Uterus (tissue), 4 donors: Measurements from ENCODE around the gene HOXC5. TPM values are rescaled to one million over a fixed set of nuclear protein-coding genes. Genes with fewer than 3 reads are reported as not detected.

Source experiments
- DNase-seq, 2 donors: peaks; one replicate each; pipeline ENCODE4 v3.0.0-alpha.2; 2019 to 2020
- H3K27ac ChIP-seq, 2 donors: fragments of 200-600 bp; sonication (generic); 1 replicate in 1 of 2; 2 replicates in 1 of 2; pipeline ENCODE4 v1.5.1; 2016 to 2018
- H3K27me3 ChIP-seq, 2 donors: fragments of 200-600 bp; sonication (generic); one replicate each; pipeline ENCODE4 v1.5.1; 2018 to 2019; ENCODE audit warnings: control low read depth in 1 of 2
- H3K36me3 ChIP-seq, 2 donors: fragments of 200-600 bp; sonication (generic); one replicate each; pipeline ENCODE4 v1.5.1; 2019; ENCODE audit warnings: control low read depth in 1 of 2
- H3K4me1 ChIP-seq, 2 donors: fragments of 200-600 bp; sonication (generic); one replicate each; pipeline ENCODE4 v1.5.1; 2018 to 2019; ENCODE audit warnings: control low read depth in 1 of 2
- H3K4me3 ChIP-seq, 2 donors: fragments of 200-600 bp; sonication (generic); 1 replicate in 1 of 2; 2 replicates in 1 of 2; pipeline ENCODE4 v1.5.1; 2018 to 2019; ENCODE audit warnings: mild to moderate bottlenecking in 1 of 2
- H3K9me3 ChIP-seq, 2 donors: fragments of 200-600 bp; sonication (generic); one replicate each; pipeline ENCODE4 v1.5.1; 2019; ENCODE audit warnings: control low read depth in 1 of 2
- CTCF ChIP-seq, 4 experiments: fragments of 200-600 bp in 2 of 4; fragments of 450-650 bp in 2 of 4; sonication (generic) in 2 of 4; IDR thresholded peaks; one replicate each; pipeline ENCODE4 v1.5.1; 2016 to 2019; ENCODE audit warnings: antibody characterized with exemption in 4 of 4, mild to moderate bottlenecking in 2 of 4, moderate library complexity in 1 of 4
- POLR2A ChIP-seq, 2 donors: fragments of 450-650 bp; IDR thresholded peaks; one replicate each; pipeline ENCODE4 v1.6.1; 2016; ENCODE audit warnings: antibody characterized with exemption in 2 of 2, mild to moderate bottlenecking in 1 of 2, moderate library complexity in 1 of 2
- intact Hi-C: fragments of 100-400 bp; cut with DNase I; formaldehyde crosslinking; loops from one replicate; pipeline ENCODE4 v1.15.1; 2023; ENCODE audit warnings: low total_unique reads
- total RNA-seq, 4 donors: library from RNA; depleted of rRNA in 3 of 4; stranded (reverse); fragments of >200 nt in 3 of 4; gene quantifications; one replicate each; pipeline versions ENCODE4 v1.1.0 to v1.2.4, GENCODE V29; 2014 to 2023
- donor health status: DM: yes; HTN: yes; CAD: no.

Gene HOXC5
- total RNA-seq, 4 donors from 2014 or later = 3.5 to 10.2 TPM; not detected in 2

GRCh38 chr12:54048406-54049093 lies 15.7 kb downstream of the HOXC5 start:
- Histone ChIP-seq H3K9me3 (no peaks in the 10 kb centered on the region), H3K27ac (no peak overlapping the region), H3K4me1 (peaks cover 0 to 12% of the 10 kb centered on the region in 2 donors), H3K36me3 (no peaks in the 10 kb centered on the region), H3K27me3 (peaks cover 0 to 56% of the 10 kb centered on the region in 2 donors), H3K4me3 (no peak overlapping the region)
- TF ChIP-seq POLR2A (IDR thresholded peaks at IDR 0.05) (no peak), CTCF (IDR thresholded peaks at IDR 0.05) (no peak)
- intact Hi-C loops = no loop called here
- DNase-seq = no peak

- Histone ChIP-seq H3K4me3 (no peak overlapping the region), H3K36me3 (no peaks in the 10 kb centered on the region), H3K27me3 (peaks cover 0 to 56% of the 10 kb centered on the region in 2 donors), H3K27ac (no peak overlapping the region), H3K4me1 (peaks cover 0 to 8% of the 10 kb centered on the region in 2 donors), H3K9me3 (no peaks in the 10 kb centered on the region)
- TF ChIP-seq POLR2A (IDR thresholded peaks at IDR 0.05) (no peak), CTCF (IDR thresholded peaks at IDR 0.05) (no peak)
- DNase-seq = no peak
- intact Hi-C loops = no loop called here
Observed at GRCh38 chr12:54049108-54049507, 16.3 kb downstream of the HOXC5 start.

GRCh38 chr12:54050482-54050810 lies 17.6 kb downstream of the HOXC5 start:
- Histone ChIP-seq H3K9me3 (no peaks in the 10 kb centered on the region), H3K4me3 (no peak overlapping the region), H3K36me3 (no peaks in the 10 kb centered on the region), H3K4me1 (peaks cover 0 to 7% of the 10 kb centered on the region in 2 donors), H3K27me3 (peaks cover 0 to 46% of the 10 kb centered on the region in 2 donors), H3K27ac (no peak overlapping the region)
- intact Hi-C loops = no loop called here
- DNase-seq = no peak
- TF ChIP-seq POLR2A (IDR thresholded peaks at IDR 0.05) (no peak), CTCF (IDR thresholded peaks at IDR 0.05) (no peak)

- H3K27ac ChIP-seq = no peak overlapping the region
- DNase-seq = no peak
- H3K36me3 ChIP-seq = no peaks in the 10 kb centered on the region
- peaks cover 0 to 7% of the 10 kb centered on the region in 2 donors for H3K4me1 ChIP-seq
- intact Hi-C loops = no loop called here
- H3K4me3 ChIP-seq = no peak overlapping the region
- TF ChIP-seq CTCF (IDR thresholded peaks at IDR 0.05) = no peak
- no peak for TF ChIP-seq POLR2A (IDR thresholded peaks at IDR 0.05)
- H3K27me3 ChIP-seq = peaks cover 0 to 38% of the 10 kb centered on the region in 2 donors
- no peaks in the 10 kb centered on the region for H3K9me3 ChIP-seq
Observed at GRCh38 chr12:54051026-54051842, 18.4 kb downstream of the HOXC5 start.

- DNase-seq = peak in 1 of 2 donors; percentile 68
- Histone ChIP-seq H3K9me3 (no peaks in the 10 kb centered on the region), H3K36me3 (no peaks in the 10 kb centered on the region), H3K4me3 (peak overlapping the region in 1 of 2 donors; percentile 21), H3K27me3 (peaks cover 0 to 32% of the 10 kb centered on the region in 2 donors), H3K4me1 (peaks cover 0 to 7% of the 10 kb centered on the region in 2 donors), H3K27ac (no peak overlapping the region)
- intact Hi-C loops = no loop called here
- no peak for TF ChIP-seq POLR2A (IDR thresholded peaks at IDR 0.05)
- TF ChIP-seq CTCF (IDR thresholded peaks at IDR 0.05) = no peak
Observed at GRCh38 chr12:54051874-54052437, 19.1 kb downstream of the HOXC5 start.
